SK-N-SH (cell line): ENCODE data around the gene DBNL. TPM values are rescaled to one million over a fixed set of nuclear protein-coding genes. Genes with fewer than 3 reads are reported as not detected.
"Not testable (repeated sequence)": the region's sequence is repeated elsewhere in the genome, so short reads cannot be mapped to it uniquely, and the experiment has no call there.

ENCODE experiments used
- CTCF ChIA-PET: fragments of 300-600, 350-600 bp; formaldehyde crosslinking; extraction: SDS; loops from one replicate; lab custom pipeline; 2021; lab: Yijun Ruan, JAX
- POLR2A ChIA-PET: fragments of 350-600 bp; sonication (Branson Sonifier 250); formaldehyde crosslinking; extraction: SDS; loops from one replicate; lab custom pipeline; 2020; ENCODE audit warnings: antibody characterized with exemption, inconsistent platforms; lab: Yijun Ruan, JAX
- DNase-seq: peaks from one replicate; pipeline ENCODE4 v3.0.0; 2012
- H2AFZ ChIP-seq: fragments of 200-600 bp; sonication (generic); 2 replicates; pipeline ENCODE4 v1.8.1; 2016; ENCODE audit warnings: antibody characterized with exemption, mild to moderate bottlenecking, low read depth
- H3F3A ChIP-seq: fragments of 200-600 bp; sonication (generic); replicated peaks from 2 replicates; pipeline ENCODE3; 2016; ENCODE audit warnings: antibody characterized with exemption, mild to moderate bottlenecking; ENCODE audit not compliant: insufficient read depth
- H3K27ac ChIP-seq, 2 experiments: fragments of 200-500 bp in 1 of 2; fragments of 200-600 bp in 1 of 2; sonication (Bioruptor generic) in 1 of 2; sonication (generic), shearing (Covaris generic) in 1 of 2; 2 replicates each; pipeline versions ENCODE4 v1.5.1 to v1.6.1; 2014 to 2016; ENCODE audit warnings: low read depth in 2 of 2, inconsistent platforms in 1 of 2, low read length in 1 of 2, mild to moderate bottlenecking in 1 of 2, mixed read lengths in 1 of 2
- H3K27me3 ChIP-seq: fragments of 200-600 bp; sonication (generic), shearing (Covaris generic); 2 replicates; pipeline ENCODE4 v1.6.1; 2016; ENCODE audit warnings: mixed run types; ENCODE audit not compliant: insufficient read depth
- H3K36me3 ChIP-seq, 2 experiments: fragments of 200-500 bp in 1 of 2; fragments of 200-600 bp in 1 of 2; sonication (Bioruptor generic) in 1 of 2; sonication (generic) in 1 of 2; replicated peaks in 1 of 2; 2 replicates each; pipeline versions ENCODE3 to v1.5.1; 2014 to 2016; ENCODE audit warnings: low read length in 1 of 2, mild to moderate bottlenecking in 1 of 2; ENCODE audit not compliant: insufficient read depth in 2 of 2, control insufficient read depth in 1 of 2
- H3K4me1 ChIP-seq, 2 experiments: fragments of 200-500 bp in 1 of 2; fragments of 200-600 bp in 1 of 2; sonication (Bioruptor generic) in 1 of 2; sonication (generic), shearing (Covaris generic) in 1 of 2; 2 replicates each; pipeline versions ENCODE4 v1.5.1 to v1.6.1; 2014 to 2016; ENCODE audit warnings: low read depth in 1 of 2, low read length in 1 of 2, mixed run types in 1 of 2; ENCODE audit not compliant: insufficient read depth in 2 of 2, control insufficient read depth in 1 of 2
- H3K4me2 ChIP-seq: fragments of 200-600 bp; sonication (generic), shearing (Covaris generic); 2 replicates; pipeline ENCODE4 v1.6.1; 2017; ENCODE audit warnings: mixed run types
- H3K4me3 ChIP-seq, 2 experiments: fragments of 200-500 bp in 1 of 2; fragments of 200-600 bp in 1 of 2; sonication (Bioruptor generic) in 1 of 2; sonication (generic), shearing (Covaris generic) in 1 of 2; 2 replicates each; pipeline versions ENCODE4 v1.5.1 to v1.8.1; 2014 to 2016; ENCODE audit warnings: low read depth in 2 of 2, inconsistent platforms in 1 of 2, low read length in 1 of 2, mild to moderate bottlenecking in 1 of 2, mixed read lengths in 1 of 2, moderate library complexity in 1 of 2
- H3K79me2 ChIP-seq: fragments of 200-600 bp; sonication (generic); 2 replicates; pipeline ENCODE4 v1.8.1; 2017; ENCODE audit warnings: mild to moderate bottlenecking; ENCODE audit not compliant: insufficient read depth
- H3K9ac ChIP-seq: fragments of 200-600 bp; sonication (generic); 2 replicates; pipeline ENCODE4 v1.6.1; 2017; ENCODE audit warnings: mixed run types
- H3K9me2 ChIP-seq: fragments of 200-600 bp; sonication (generic); 2 replicates; pipeline ENCODE4 v1.6.1; 2017; ENCODE audit warnings: mixed run types
- H3K9me3 ChIP-seq: fragments of 200-600 bp; sonication (generic); 2 replicates; pipeline ENCODE4 v1.6.1; 2017; ENCODE audit warnings: mixed run types, mild to moderate bottlenecking, moderate library complexity
- H4K20me1 ChIP-seq: fragments of 200-600 bp; sonication (generic); 2 replicates; pipeline ENCODE4 v1.6.1; 2017; ENCODE audit warnings: mild to moderate bottlenecking, mixed run types; ENCODE audit not compliant: insufficient read depth
- CHD2 ChIP-seq: fragments of 150-350 bp; IDR thresholded peaks from 2 replicates; pipeline ENCODE4 v1.6.1; 2018; ENCODE audit warnings: low read length; ENCODE audit not compliant: partially characterized antibody
- ELF1 ChIP-seq: IDR thresholded peaks from 2 replicates; pipeline ENCODE4 v1.4.0; 2012
- FOSL2 ChIP-seq: IDR thresholded peaks from 2 replicates; pipeline ENCODE4 v1.4.0; 2012; ENCODE audit warnings: low read depth, mild to moderate bottlenecking, moderate library complexity, borderline replicate concordance
- GABPA ChIP-seq: IDR thresholded peaks from 2 replicates; pipeline ENCODE4 v1.4.0; 2012; ENCODE audit warnings: low read depth, mild to moderate bottlenecking
- MXI1 ChIP-seq: IDR thresholded peaks from 2 replicates; pipeline ENCODE4 v1.6.1; 2012; ENCODE audit warnings: mild to moderate bottlenecking, low read depth, low read length, improper control_type of control experiment
- NRF1 ChIP-seq: IDR thresholded peaks from 2 replicates; pipeline ENCODE4 v1.6.1; 2012; ENCODE audit warnings: low read depth, mild to moderate bottlenecking, low read length
- POLR2AphosphoS5 ChIP-seq: IDR thresholded peaks from 2 replicates; pipeline ENCODE4 v1.6.1; 2012; ENCODE audit warnings: low read depth, low read length
- RCOR1 ChIP-seq: fragments of 150-350 bp; IDR thresholded peaks from 2 replicates; pipeline ENCODE4 v1.6.1; 2017; ENCODE audit warnings: antibody characterized with exemption, low read length
- SIN3A ChIP-seq: IDR thresholded peaks from 2 replicates; pipeline ENCODE4 v1.6.1; 2012; ENCODE audit warnings: low read depth, mild to moderate bottlenecking, low read length, moderate library complexity, borderline replicate concordance
- TAF1 ChIP-seq: IDR thresholded peaks from 2 replicates; pipeline ENCODE4 v1.6.1; 2012; ENCODE audit warnings: low read depth, mild to moderate bottlenecking, low read length, moderate library complexity, borderline replicate concordance
- TCF12 ChIP-seq: IDR thresholded peaks from 2 replicates; pipeline ENCODE4 v1.4.0; 2012
- TEAD4 ChIP-seq: IDR thresholded peaks from 2 replicates; pipeline ENCODE4 v1.4.0; 2012; ENCODE audit warnings: mild to moderate bottlenecking, borderline replicate concordance; ENCODE audit not compliant: insufficient read depth
- YY1 ChIP-seq: IDR thresholded peaks from 2 replicates; pipeline ENCODE4 v1.4.0; 2012; ENCODE audit warnings: low read depth, mild to moderate bottlenecking
- WGBS: methylation state at CpG from one replicate; pipeline ENCODE4 v1.1.6; 2017; ENCODE audit warnings: low lambda C conversion rate; 5-methylcytosine and 5-hydroxymethylcytosine counted together
- polyA plus RNA-seq, 3 experiments: library from polyadenylated mRNA; depleted of rRNA; stranded (reverse); fragments of >200 nt; gene quantifications; 2 replicates each; pipeline ENCODE4 v1.2.3, GENCODE V29; 2012
- TF ChIP-seq, protein P1 (sequence below): fragments of 200-600 bp; sonication (generic); IDR thresholded peaks from 2 replicates; pipeline ENCODE4 v1.6.1; 2017; ENCODE audit warnings: antibody characterized with exemption, mild to moderate bottlenecking, moderate library complexity
- TF ChIP-seq, protein P2 (sequence below): IDR thresholded peaks from 2 replicates; pipeline ENCODE4 v1.4.0; 2012; ENCODE audit warnings: low read depth

DBNL gene
- polyA plus RNA-seq, 1 of the 3 experiments (the other 2 are of a cell fraction), result 244 TPM

DNA sequence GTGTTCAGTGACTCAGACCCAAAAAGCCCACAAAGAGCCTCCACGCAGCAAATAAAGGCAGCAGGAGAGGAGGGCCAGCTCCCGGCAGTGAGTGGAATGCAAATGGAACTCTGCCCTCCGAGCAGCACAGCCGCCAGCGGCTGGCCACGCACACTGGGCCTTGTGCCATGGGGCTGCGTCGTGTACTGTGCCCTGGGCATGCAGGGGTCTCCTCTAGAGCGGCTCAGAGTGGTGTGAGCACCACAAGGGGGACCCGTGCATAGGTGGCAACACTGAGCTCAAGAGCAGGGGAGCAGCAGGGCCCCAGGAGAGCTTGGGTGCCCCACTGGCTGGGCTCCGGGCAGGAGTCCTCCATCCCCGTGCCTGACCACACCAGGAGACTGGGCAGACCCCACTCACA, 29.4 kb upstream of the DBNL start:
- H3F3A ChIP-seq, H3K27me3 ChIP-seq, H3K4me2 ChIP-seq, H3K4me3 ChIP-seq, H3K4me1 ChIP-seq, H3K9me3 ChIP-seq, H2AFZ ChIP-seq, H3K9ac ChIP-seq, H3K27ac ChIP-seq, H3K36me3 ChIP-seq, POLR2A ChIA-PET, H3K9me2 ChIP-seq, DNase-seq, CTCF ChIA-PET, H4K20me1 ChIP-seq: not testable (repeated sequence)
- H3K79me2 ChIP-seq, result peaks cover 18% of the 10 kb centered on the region
- 70% methylated on average over 2 of the region's 12 CpGs for WGBS

DNA sequence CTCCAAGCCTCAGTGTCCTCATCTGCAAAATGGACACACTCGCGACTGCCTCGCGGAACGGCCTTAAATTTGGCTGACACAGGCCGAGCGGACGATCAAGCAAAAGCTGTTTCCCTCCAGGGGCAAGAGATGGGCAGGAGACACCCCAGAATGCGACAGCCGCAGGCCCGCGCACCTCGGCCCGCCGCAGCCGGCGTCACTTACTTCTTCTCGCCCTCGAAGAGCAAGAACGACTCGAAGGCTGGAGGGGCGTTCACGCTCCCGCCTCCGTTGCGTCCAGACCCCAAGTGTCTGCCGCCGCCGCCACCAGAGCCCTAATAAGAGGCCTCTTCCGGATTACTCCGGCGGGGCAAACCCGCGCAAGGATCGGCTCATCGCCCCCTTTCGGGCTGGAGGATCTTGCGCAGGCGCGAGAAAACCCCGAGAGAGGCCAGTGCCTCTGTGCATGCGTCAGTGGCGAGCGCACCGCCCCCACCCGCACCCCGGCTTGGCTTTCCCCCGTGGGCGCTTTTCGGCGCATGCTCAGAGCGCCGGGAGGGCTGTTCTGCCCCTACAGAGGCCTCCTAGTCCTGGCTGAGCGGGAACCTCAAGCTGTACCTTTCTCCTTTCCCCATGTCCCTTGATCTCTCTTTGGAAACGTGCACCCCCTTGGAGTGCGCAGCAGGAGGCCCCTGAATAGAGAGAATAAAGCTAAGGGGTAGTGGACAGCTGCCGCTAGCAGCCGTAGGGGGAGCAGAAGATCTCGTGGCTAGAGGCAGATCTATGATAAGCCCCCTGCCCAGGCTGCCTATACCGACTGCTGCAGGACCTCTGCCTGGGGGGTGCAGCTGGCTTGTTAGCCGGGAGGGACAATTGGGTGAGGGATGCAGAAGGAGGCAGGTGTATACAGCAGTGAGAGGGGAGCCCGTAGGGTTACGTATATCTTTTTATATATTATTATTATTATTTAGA, 25.4 kb upstream of the DBNL start:
- H4K20me1 ChIP-seq, H3K36me3 ChIP-seq, H3K9me3 ChIP-seq, H3K9me2 ChIP-seq, H3K27me3 ChIP-seq, H3K4me1 ChIP-seq, H3F3A ChIP-seq: not testable (repeated sequence)
- DNase-seq, result peak; percentile 99
- 3% methylated on average over 35 of the region's 63 CpGs for WGBS
- Histone ChIP-seq H3K4me3 (peak overlapping the region; percentile 79 to 96), H3K9ac (peak overlapping the region; percentile 95), H3K79me2 (peaks cover 18% of the 10 kb centered on the region), H2AFZ (peak overlapping the region; percentile 94), H3K4me2 (peak overlapping the region; percentile 86), H3K27ac (peak overlapping the region; percentile 41 to 70; a peak in 3 of 4 replicates)
- TF ChIP-seq TEAD4 (0 out of 2 replicates have a peak, but pooled peaks have one; percentile 25), ELF1 (peak; percentile 76), MXI1 (peak; percentile 78), GABPA (peak; percentile 86), TAF1 (peak; percentile 94), FOSL2 (0 out of 2 replicates have a peak, but pooled peaks have one; percentile 18), SIN3A (peak; percentile 82; the same call in 1 of the 2 replicates), TCF12 (peak; percentile 47; the same call in 1 of the 2 replicates), RCOR1 (peak; percentile 21; the same call in 1 of the 2 replicates), POLR2AphosphoS5 (peak; percentile 84), YY1 (peak; percentile 71; the same call in 1 of the 2 replicates), CHD2 (peak; percentile 68), NRF1 (peak; percentile 86)
- TF ChIP-seq, protein P1, sequence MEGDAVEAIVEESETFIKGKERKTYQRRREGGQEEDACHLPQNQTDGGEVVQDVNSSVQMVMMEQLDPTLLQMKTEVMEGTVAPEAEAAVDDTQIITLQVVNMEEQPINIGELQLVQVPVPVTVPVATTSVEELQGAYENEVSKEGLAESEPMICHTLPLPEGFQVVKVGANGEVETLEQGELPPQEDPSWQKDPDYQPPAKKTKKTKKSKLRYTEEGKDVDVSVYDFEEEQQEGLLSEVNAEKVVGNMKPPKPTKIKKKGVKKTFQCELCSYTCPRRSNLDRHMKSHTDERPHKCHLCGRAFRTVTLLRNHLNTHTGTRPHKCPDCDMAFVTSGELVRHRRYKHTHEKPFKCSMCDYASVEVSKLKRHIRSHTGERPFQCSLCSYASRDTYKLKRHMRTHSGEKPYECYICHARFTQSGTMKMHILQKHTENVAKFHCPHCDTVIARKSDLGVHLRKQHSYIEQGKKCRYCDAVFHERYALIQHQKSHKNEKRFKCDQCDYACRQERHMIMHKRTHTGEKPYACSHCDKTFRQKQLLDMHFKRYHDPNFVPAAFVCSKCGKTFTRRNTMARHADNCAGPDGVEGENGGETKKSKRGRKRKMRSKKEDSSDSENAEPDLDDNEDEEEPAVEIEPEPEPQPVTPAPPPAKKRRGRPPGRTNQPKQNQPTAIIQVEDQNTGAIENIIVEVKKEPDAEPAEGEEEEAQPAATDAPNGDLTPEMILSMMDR, result peak; percentile 85
- TF ChIP-seq, protein P2, sequence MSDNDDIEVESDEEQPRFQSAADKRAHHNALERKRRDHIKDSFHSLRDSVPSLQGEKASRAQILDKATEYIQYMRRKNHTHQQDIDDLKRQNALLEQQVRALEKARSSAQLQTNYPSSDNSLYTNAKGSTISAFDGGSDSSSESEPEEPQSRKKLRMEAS, result peak; percentile 82
- CTCF ChIA-PET, result interaction anchor here (0.7 to 3.0 kb wide), 6 partner anchors 26 to 546 kb away, joined by 3 to 19 read pairs (median 6); partner anchors contain the start of gene DBNL
- POLR2A ChIA-PET, result interaction anchor here (1.0 to 1.6 kb wide), 2 partner anchors 25 to 41 kb away, joined by 3 to 7 read pairs; partner anchors contain the start of gene DBNL

DNA sequence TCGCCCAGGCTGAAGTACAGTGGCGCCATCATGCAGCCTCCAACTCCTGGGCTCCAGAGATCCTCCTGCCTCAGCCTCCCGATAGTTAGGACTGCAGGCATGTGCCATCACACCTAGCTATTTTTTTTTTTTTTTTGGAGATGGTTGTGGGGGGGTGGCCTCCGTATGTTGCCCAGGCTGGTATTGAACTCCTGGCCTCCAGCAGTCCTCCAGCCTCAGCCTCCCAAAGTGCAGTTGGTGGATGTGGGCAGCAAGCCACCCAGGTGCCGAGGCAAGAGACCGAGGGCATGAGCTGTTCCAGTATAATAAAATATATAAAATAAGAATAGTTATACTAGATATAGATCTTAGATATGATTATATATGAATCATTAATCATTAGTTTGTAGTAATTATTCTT, 24.7 kb upstream of the DBNL start:
- H3K9me2 ChIP-seq, H3K9ac ChIP-seq, H3F3A ChIP-seq, H3K36me3 ChIP-seq, H3K27me3 ChIP-seq, H3K4me1 ChIP-seq, H3K4me2 ChIP-seq, H4K20me1 ChIP-seq, H3K4me3 ChIP-seq, H3K27ac ChIP-seq, DNase-seq, H3K9me3 ChIP-seq, H2AFZ ChIP-seq: not testable (repeated sequence)
- POLR2A ChIA-PET, result interaction anchor here (1.0 to 1.6 kb wide), 2 partner anchors 24 to 41 kb away, joined by 3 to 7 read pairs; partner anchors contain the start of gene DBNL
- CTCF ChIA-PET, result interaction anchor here (0.7 to 3.0 kb wide), 9 partner anchors 25 to 545 kb away, joined by 3 to 19 read pairs (median 5); partner anchors contain the start of genes DBNL and POLD2
- peaks cover 18% of the 10 kb centered on the region for H3K79me2 ChIP-seq
- WGBS, result 97% methylated on average over 6 of the region's 6 CpGs

DNA sequence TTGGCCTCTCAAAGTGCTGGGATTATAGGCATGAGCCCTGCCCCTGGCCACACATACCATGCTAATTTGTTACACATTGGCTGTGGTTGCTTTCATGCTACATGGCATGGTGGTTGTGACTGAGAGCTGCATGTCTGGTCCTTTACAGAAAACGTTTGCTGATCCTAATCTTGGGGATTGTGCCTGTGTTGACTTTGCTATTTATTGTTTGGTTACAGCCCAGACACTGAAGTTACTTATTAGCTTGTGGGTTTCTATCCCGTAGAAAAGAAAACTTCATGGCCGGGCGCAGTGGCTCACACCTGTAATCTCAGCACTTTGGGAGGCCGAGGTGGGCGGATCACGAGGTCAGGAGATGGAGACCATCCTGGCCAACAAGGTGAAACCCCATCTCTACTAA, 22.4 kb upstream of the DBNL start:
- DNase-seq, CTCF ChIA-PET, H3K9me2 ChIP-seq, H2AFZ ChIP-seq, POLR2A ChIA-PET, H3K27ac ChIP-seq, H3K4me3 ChIP-seq, H4K20me1 ChIP-seq, H3K4me2 ChIP-seq, H3K9ac ChIP-seq, H3K36me3 ChIP-seq, H3K9me3 ChIP-seq, H3K4me1 ChIP-seq, H3F3A ChIP-seq, H3K27me3 ChIP-seq: not testable (repeated sequence)
- peaks cover 15% of the 10 kb centered on the region for H3K79me2 ChIP-seq
- 66% methylated on average over 7 of the region's 7 CpGs for WGBS
